ENCODE results near the gene CEP290. TPM values are rescaled to one million over a fixed set of nuclear protein-coding genes. Genes with fewer than 3 reads are reported as not detected.

Gene CEP290
- total RNA-seq, 1 experiment from 2014 or later, result 12.8 TPM

- no peak overlapping the region for H3K4me3 Mint-ChIP-seq
- no peaks in the 10 kb centered on the region for H3K9me3 Mint-ChIP-seq
- no peak overlapping the region for H2AFZ ChIP-seq (ENCODE audit: low read length)
Measured at GRCh38 chr12:88172844-88173407, 31.0 kb upstream of the CEP290 start.

More at GRCh38 chr12:88172844-88173407, 31.0 kb upstream of the CEP290 start:
- Histone ChIP-seq H2BK12ac (ENCODE audit: insufficient read length, low read depth, low read length) (no peak overlapping the region), H3K9me3 (ENCODE audit: control insufficient read depth, low read depth, low read length) (no peaks in the 10 kb centered on the region), H3K27me3 (ENCODE audit: insufficient read depth, low read length) (no peaks in the 10 kb centered on the region), H2BK15ac (ENCODE audit: low read depth, low read length) (no peak overlapping the region), H3K56ac (ENCODE audit: insufficient read length, low read depth, low read length) (no peak overlapping the region), H3K27ac (ENCODE audit: insufficient read length, low read depth, low read length) (no peak overlapping the region), H2BK20ac (ENCODE audit: low read depth, low read length, poor library complexity, severe bottlenecking) (no peak overlapping the region), H3K9ac (ENCODE audit: extremely low read depth, insufficient read length, low read length) (no peak overlapping the region), H2AK5ac (ENCODE audit: insufficient read length, low read length) (no peak overlapping the region), H3K23me2 (ENCODE audit: insufficient read length, low read depth, low read length, poor library complexity, severe bottlenecking) (no peaks in the 10 kb centered on the region), H2BK120ac (ENCODE audit: low read depth, low read length, poor library complexity, severe bottlenecking) (no peak overlapping the region), H2BK5ac (ENCODE audit: insufficient read length, low read length) (no peak overlapping the region), H3K4me1 (ENCODE audit: insufficient read depth, low read length) (no peaks in the 10 kb centered on the region), H4K5ac (ENCODE audit: insufficient read length, low read depth, low read length) (no peak overlapping the region), H3T11ph (ENCODE audit: low read length) (no peak overlapping the region), H4K8ac (replicated peaks; ENCODE audit: insufficient read length, low read depth, low read length) (no peak overlapping the region), H3K23ac (ENCODE audit: insufficient read length, low read depth, low read length) (no peak overlapping the region), H4K20me1 (ENCODE audit: control insufficient read depth, insufficient read depth, insufficient read length) (no peaks in the 10 kb centered on the region), H3K79me1 (ENCODE audit: insufficient read depth, low read depth, low read length, poor library complexity, severe bottlenecking) (no peaks in the 10 kb centered on the region), H3K14ac (ENCODE audit: insufficient read depth, low read length) (no peak overlapping the region), H4K91ac (ENCODE audit: insufficient read length, low read depth, low read length) (no peak overlapping the region), H3K4me2 (ENCODE audit: insufficient read depth, insufficient read length, low read length) (no peak overlapping the region), H3K79me2 (ENCODE audit: insufficient read depth, low read length) (no peaks in the 10 kb centered on the region), H3K18ac (ENCODE audit: insufficient read length, low read depth, low read length) (no peak overlapping the region), H3K4ac (ENCODE audit: low read depth, low read length) (no peak overlapping the region)
- Mint-ChIP-seq H3K36me3 (ENCODE audit: insufficient read depth in 1 of 3, low read depth in 3 of 3) (peaks cover 2 to 36% (median 18%) of the 10 kb centered on the region in 3 experiments; a peak in 6 of 7 replicates), H3K4me1 (no peaks in the 10 kb centered on the region), H3K27ac (no peak overlapping the region), H3K27me3 (ENCODE audit: low read depth) (no peaks in the 10 kb centered on the region)
- DNase-seq, result no peak
- TF ChIP-seq, protein P1, sequence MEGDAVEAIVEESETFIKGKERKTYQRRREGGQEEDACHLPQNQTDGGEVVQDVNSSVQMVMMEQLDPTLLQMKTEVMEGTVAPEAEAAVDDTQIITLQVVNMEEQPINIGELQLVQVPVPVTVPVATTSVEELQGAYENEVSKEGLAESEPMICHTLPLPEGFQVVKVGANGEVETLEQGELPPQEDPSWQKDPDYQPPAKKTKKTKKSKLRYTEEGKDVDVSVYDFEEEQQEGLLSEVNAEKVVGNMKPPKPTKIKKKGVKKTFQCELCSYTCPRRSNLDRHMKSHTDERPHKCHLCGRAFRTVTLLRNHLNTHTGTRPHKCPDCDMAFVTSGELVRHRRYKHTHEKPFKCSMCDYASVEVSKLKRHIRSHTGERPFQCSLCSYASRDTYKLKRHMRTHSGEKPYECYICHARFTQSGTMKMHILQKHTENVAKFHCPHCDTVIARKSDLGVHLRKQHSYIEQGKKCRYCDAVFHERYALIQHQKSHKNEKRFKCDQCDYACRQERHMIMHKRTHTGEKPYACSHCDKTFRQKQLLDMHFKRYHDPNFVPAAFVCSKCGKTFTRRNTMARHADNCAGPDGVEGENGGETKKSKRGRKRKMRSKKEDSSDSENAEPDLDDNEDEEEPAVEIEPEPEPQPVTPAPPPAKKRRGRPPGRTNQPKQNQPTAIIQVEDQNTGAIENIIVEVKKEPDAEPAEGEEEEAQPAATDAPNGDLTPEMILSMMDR (conservative IDR thresholded peaks at IDR 0.05), result no peak

All from H9 (cell line).